ENCODE data around the gene TMED1.

Gene TMED1

DNA sequence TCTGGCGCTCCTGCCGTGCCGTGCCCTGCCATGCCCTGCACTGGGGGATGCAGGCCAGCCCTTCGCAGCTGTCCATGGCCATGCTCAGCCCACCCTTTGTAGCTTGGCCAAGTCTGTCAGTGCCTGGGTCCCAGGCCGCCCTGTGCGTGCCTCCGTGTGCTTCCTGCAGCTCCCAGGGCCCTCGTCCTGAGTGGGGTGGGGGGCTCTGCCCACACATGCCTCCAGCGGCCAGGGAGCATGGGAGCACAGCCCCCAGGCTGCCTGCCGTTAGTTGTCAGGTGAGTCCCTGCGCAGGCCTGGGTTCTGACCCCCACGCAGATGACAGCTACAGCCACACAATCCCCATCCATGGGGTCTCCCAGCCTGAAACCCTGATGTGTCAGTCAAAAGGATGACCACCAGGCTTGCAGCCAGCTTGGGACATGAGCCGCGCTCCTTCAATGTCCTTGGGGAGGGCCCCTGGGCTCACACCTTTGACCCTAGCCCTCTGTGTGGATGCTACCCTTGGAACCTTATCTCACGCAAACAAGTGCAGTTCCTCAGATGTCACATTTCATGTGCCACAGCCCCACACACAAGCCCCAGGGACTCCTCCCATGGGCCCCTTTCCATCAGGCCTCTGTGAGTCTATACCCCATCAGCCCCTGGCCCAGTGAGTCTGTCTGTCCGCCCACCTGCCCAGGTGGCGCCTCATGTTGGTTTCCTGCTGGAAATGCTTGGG is 24.5 kb downstream of the TMED1 start:
- H3K9ac ChIP-seq (ENCODE audit: low read depth in 1 of 2, low read length in 2 of 2) = no peak overlapping the region
- H3K27me3 ChIP-seq (ENCODE audit: control insufficient read depth in 1 of 2, insufficient read depth in 2 of 2, low read length in 2 of 2) = no peaks in the 10 kb centered on the region
- no peak overlapping the region for H3K4me3 ChIP-seq (ENCODE audit: low read depth in 1 of 2, low read length in 2 of 2)
- no peak overlapping the region for H3K27ac ChIP-seq (ENCODE audit: low read depth, low read length)
- H3K4me1 ChIP-seq (ENCODE audit: control insufficient read depth in 1 of 2, insufficient read depth in 2 of 2, low read length in 2 of 2) = peaks cover 7 to 12% of the 10 kb centered on the region in 2 donors
- H3K9me3 ChIP-seq (ENCODE audit: control insufficient read depth in 1 of 2, low read length in 2 of 2) = no peaks in the 10 kb centered on the region
- peaks cover 42 to 77% of the 10 kb centered on the region in 2 donors for H3K36me3 ChIP-seq (ENCODE audit: control insufficient read depth in 1 of 2, insufficient read depth in 2 of 2, low read length in 2 of 2)

DNA sequence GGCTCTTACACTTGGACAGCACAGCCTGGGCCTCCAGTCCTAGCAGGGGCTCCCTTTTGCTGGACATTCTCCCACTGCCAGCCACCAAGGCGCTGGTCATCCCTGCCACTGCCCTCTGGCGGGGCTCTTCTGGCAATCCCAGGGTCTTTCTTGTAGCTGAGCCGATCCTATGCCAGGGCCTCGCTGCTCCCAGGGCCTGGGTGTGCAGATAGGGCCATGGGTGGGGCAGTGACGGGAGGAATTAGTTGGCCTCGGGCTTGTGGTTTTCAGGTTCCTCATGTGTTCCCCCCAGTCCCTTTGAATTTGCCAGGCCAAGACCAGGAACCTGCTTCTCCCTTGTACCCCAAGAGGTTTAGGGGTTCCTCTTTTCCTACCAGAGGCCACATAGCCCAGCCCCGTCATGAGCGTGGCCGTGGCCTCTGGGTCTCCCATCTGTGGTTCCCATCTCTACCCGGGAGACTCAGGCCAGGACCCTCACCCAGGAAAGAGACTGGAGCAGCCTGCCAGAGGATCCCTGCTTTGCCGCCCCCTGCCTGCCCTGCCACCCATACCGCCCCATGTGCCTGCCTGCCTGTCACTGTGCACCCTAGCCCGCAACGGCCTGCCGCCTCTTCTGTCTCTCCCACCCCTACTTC is 26.2 kb downstream of the TMED1 start:
- Histone ChIP-seq H3K27me3 (ENCODE audit: control insufficient read depth in 1 of 2, insufficient read depth in 2 of 2, low read length in 2 of 2) (no peaks in the 10 kb centered on the region), H3K9me3 (ENCODE audit: control insufficient read depth in 1 of 2, low read length in 2 of 2) (no peaks in the 10 kb centered on the region), H3K4me1 (ENCODE audit: control insufficient read depth in 1 of 2, insufficient read depth in 2 of 2, low read length in 2 of 2) (peaks cover 7 to 12% of the 10 kb centered on the region in 2 donors), H3K27ac (ENCODE audit: low read depth, low read length) (no peak overlapping the region), H3K4me3 (ENCODE audit: low read depth in 1 of 2, low read length in 2 of 2) (no peak overlapping the region), H3K36me3 (ENCODE audit: control insufficient read depth in 1 of 2, insufficient read depth in 2 of 2, low read length in 2 of 2) (peaks cover 44 to 75% of the 10 kb centered on the region in 2 donors), H3K9ac (ENCODE audit: low read depth in 1 of 2, low read length in 2 of 2) (no peak overlapping the region)

DNA sequence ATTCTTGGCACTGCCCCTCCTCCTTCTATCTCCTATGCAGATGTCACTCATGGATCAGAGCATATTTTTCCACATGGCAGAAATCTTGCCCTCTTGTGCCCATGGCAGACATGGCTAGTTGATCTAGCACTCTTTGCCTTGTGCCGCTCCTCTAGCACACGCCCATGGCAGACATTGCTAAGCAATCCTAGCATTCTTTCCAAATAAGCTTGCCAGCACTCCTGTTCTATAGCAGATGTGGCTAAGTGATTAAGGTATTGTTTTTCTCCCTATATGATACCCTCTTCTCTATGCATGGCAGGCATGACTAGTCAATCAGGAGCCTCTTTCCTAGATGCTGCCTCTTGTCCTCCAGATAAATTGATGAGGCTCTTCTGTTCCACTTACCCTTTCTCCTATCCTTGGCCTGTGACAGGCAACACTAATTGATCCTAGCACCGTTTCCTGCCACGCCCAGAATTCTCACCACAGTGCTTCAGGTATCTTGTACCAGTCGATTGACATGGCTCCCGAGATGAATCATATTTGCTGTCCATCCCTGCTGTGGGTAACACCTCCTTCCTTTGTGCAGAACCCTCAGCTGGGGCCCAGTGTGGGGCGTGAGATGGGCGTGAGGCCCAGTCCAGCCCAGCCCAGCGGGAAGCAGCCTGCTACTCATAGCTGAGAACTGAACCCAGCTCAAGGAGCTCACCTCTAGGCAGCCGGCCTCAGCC is 26.9 kb downstream of the TMED1 start:
- Histone ChIP-seq H3K36me3 (ENCODE audit: control insufficient read depth in 1 of 2, insufficient read depth in 2 of 2, low read length in 2 of 2) (peaks cover 50 to 76% of the 10 kb centered on the region in 2 donors), H3K9me3 (ENCODE audit: control insufficient read depth in 1 of 2, low read length in 2 of 2) (no peaks in the 10 kb centered on the region), H3K27me3 (ENCODE audit: control insufficient read depth in 1 of 2, insufficient read depth in 2 of 2, low read length in 2 of 2) (no peaks in the 10 kb centered on the region), H3K4me1 (ENCODE audit: control insufficient read depth in 1 of 2, insufficient read depth in 2 of 2, low read length in 2 of 2) (peaks cover 7 to 12% of the 10 kb centered on the region in 2 donors), H3K27ac (ENCODE audit: low read depth, low read length) (no peak overlapping the region), H3K4me3 (ENCODE audit: low read depth in 1 of 2, low read length in 2 of 2) (no peak overlapping the region), H3K9ac (ENCODE audit: low read depth in 1 of 2, low read length in 2 of 2) (no peak overlapping the region)

DNA sequence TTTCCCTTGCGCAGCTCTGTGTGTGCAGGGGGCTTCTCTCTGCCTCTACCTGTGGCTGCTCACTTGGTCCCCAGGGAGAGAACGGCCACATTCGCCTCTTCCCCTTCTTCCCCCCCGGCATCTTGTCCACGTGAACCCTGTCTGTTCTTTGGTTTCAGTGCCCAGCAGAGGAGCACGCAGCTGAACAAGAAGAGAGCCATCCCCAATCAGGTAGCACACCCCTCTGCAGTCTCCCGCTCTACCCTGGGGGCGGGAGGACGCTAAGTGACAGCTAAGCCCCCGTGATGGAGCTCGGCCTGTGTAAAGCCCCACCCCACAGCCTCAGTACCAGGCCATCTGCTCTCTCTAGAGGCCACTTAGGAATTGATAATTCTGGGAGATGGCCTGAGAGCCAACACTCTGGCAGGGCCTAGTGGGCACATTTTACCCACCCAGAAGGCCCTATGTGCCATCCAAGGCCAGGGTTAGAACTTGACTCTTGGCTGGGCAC is 30.2 kb downstream of the TMED1 start:
- H3K9ac ChIP-seq (ENCODE audit: low read depth in 1 of 2, low read length in 2 of 2) = no peak overlapping the region

DNA sequence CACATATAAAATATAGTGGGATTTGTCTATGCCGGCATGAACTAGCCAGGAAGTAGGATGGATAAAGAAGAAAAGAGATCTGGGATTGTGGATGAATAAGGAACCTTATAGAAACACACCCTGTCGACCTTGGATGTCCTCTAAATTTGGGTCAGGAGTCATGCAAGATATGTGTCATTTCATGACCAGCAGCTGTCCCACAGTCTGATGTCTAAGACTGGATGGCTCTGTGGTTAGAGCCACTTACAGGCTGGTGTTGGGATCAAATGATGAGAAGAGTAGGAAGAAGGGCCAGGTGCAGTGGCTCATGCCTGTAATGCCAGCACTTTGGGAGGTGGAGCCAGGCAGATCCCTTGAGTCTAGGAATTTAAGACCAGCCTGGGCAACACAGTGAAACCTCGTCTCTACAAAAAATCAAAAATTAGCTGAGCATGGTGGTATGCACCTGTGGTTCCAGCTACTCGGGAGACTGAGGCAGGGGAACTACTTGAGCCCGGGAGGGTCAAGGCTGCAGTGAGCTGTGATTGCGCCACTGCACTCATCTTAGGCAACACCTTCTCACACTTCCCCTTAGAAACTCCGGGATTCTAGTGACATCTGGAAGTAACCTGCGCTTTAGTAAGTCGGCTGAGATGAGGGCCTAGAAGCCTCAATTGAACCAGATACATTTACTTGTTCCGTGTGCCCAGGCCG is 30.8 kb downstream of the TMED1 start:
- Histone ChIP-seq H3K27ac (ENCODE audit: low read depth, low read length) (no peak overlapping the region), H3K9me3 (ENCODE audit: control insufficient read depth in 1 of 2, low read length in 2 of 2) (no peaks in the 10 kb centered on the region), H3K9ac (ENCODE audit: low read depth in 1 of 2, low read length in 2 of 2) (no peak overlapping the region), H3K27me3 (ENCODE audit: control insufficient read depth in 1 of 2, insufficient read depth in 2 of 2, low read length in 2 of 2) (no peaks in the 10 kb centered on the region), H3K4me3 (ENCODE audit: low read depth in 1 of 2, low read length in 2 of 2) (no peak overlapping the region), H3K4me1 (ENCODE audit: control insufficient read depth in 1 of 2, insufficient read depth in 2 of 2, low read length in 2 of 2) (peaks cover 3 to 8% of the 10 kb centered on the region in 2 donors), H3K36me3 (ENCODE audit: control insufficient read depth in 1 of 2, insufficient read depth in 2 of 2, low read length in 2 of 2) (peaks cover 51 to 77% of the 10 kb centered on the region in 2 donors)

More for the DNA sequence above, 30.2 kb downstream of the TMED1 start:
- H3K27ac ChIP-seq (ENCODE audit: low read depth, low read length) = no peak overlapping the region
- peaks cover 52 to 77% of the 10 kb centered on the region in 2 donors for H3K36me3 ChIP-seq (ENCODE audit: control insufficient read depth in 1 of 2, insufficient read depth in 2 of 2, low read length in 2 of 2)
- peaks cover 3 to 8% of the 10 kb centered on the region in 2 donors for H3K4me1 ChIP-seq (ENCODE audit: control insufficient read depth in 1 of 2, insufficient read depth in 2 of 2, low read length in 2 of 2)
- no peaks in the 10 kb centered on the region for H3K9me3 ChIP-seq (ENCODE audit: control insufficient read depth in 1 of 2, low read length in 2 of 2)
- no peak overlapping the region for H3K4me3 ChIP-seq (ENCODE audit: low read depth in 1 of 2, low read length in 2 of 2)
- H3K27me3 ChIP-seq (ENCODE audit: control insufficient read depth in 1 of 2, insufficient read depth in 2 of 2, low read length in 2 of 2) = no peaks in the 10 kb centered on the region

DNA sequence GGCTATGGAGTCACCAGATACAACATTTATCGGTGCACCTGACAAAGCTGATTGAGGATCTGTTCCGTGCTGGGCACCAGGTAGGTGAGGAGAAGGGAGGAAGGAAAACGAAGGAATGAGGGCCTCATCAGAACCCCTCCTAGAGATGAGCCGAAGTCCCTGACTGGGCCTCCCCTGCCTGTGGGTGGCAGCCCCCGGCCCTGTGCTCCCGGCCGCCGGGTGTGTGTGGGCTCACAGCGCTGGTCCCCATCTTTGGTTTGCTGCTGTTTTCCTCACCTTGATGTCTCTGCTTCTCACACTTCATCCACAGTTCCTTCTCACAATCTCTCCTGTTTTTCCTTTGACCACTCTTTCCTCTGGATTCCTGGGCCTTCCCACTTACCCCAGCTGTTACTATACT is 32.8 kb downstream of the TMED1 start:
- Histone ChIP-seq H3K36me3 (ENCODE audit: control insufficient read depth in 1 of 2, insufficient read depth in 2 of 2, low read length in 2 of 2) (peaks cover 52 to 75% of the 10 kb centered on the region in 2 donors), H3K27me3 (ENCODE audit: control insufficient read depth in 1 of 2, insufficient read depth in 2 of 2, low read length in 2 of 2) (no peaks in the 10 kb centered on the region), H3K9ac (ENCODE audit: low read depth in 1 of 2, low read length in 2 of 2) (no peak overlapping the region), H3K9me3 (ENCODE audit: control insufficient read depth in 1 of 2, low read length in 2 of 2) (no peaks in the 10 kb centered on the region), H3K4me1 (ENCODE audit: control insufficient read depth in 1 of 2, insufficient read depth in 2 of 2, low read length in 2 of 2) (no peaks in the 10 kb centered on the region), H3K27ac (ENCODE audit: low read depth, low read length) (no peak overlapping the region), H3K4me3 (ENCODE audit: low read depth in 1 of 2, low read length in 2 of 2) (no peak overlapping the region)

DNA sequence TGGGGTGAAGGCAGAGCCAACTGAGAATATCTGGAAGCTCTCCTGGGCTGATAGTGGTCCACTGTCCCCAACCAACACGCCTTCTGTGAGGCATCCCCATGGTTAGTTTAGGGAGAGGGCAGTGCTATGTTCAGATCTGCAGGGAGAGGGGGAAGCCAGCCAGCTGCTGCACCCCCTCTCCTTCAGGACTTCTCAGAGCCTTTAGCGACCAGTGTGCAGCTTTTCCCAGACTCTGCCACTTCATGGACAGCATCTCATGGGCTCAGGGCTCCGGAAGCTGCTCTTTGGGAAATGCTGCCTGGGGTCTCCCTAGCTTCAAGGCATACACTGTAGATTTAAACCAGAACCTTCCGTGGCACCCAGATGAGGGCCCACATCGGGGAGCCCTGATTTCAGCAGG is 33.5 kb downstream of the TMED1 start:
- Histone ChIP-seq H3K4me3 (ENCODE audit: low read depth in 1 of 2, low read length in 2 of 2) (no peak overlapping the region), H3K36me3 (ENCODE audit: control insufficient read depth in 1 of 2, insufficient read depth in 2 of 2, low read length in 2 of 2) (peaks cover 59 to 83% of the 10 kb centered on the region in 2 donors), H3K4me1 (ENCODE audit: control insufficient read depth in 1 of 2, insufficient read depth in 2 of 2, low read length in 2 of 2) (no peaks in the 10 kb centered on the region), H3K9me3 (ENCODE audit: control insufficient read depth in 1 of 2, low read length in 2 of 2) (no peaks in the 10 kb centered on the region), H3K27me3 (ENCODE audit: control insufficient read depth in 1 of 2, insufficient read depth in 2 of 2, low read length in 2 of 2) (no peaks in the 10 kb centered on the region), H3K27ac (ENCODE audit: low read depth, low read length) (no peak overlapping the region), H3K9ac (ENCODE audit: low read depth in 1 of 2, low read length in 2 of 2) (no peak overlapping the region)

DNA sequence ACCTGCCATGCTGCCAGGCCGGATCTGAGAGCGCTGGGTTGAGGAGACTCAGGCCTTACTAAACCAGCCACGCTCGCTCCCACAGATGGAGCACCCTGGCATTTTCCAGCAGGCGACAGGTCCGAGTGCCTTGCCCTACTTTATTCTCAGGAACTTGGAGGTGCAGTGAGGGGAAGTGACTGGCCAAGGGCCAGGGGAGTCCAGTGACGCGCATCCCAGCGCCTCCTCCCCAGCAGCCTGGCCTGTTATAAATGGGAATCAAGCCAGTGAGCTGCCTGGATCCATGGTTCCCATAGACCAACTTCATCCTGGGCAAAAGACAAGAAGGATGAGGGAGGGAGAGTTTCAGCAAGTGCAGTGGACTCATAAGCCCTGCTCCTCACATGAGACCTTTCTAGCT is 35.5 kb downstream of the TMED1 start:
- peaks cover 65 to 93% of the 10 kb centered on the region in 2 donors for H3K36me3 ChIP-seq (ENCODE audit: control insufficient read depth in 1 of 2, insufficient read depth in 2 of 2, low read length in 2 of 2)
- H3K27ac ChIP-seq (ENCODE audit: low read depth, low read length) = no peak overlapping the region
- no peak overlapping the region for H3K4me3 ChIP-seq (ENCODE audit: low read depth in 1 of 2, low read length in 2 of 2)
- no peak overlapping the region for H3K9ac ChIP-seq (ENCODE audit: low read depth in 1 of 2, low read length in 2 of 2)
- H3K4me1 ChIP-seq (ENCODE audit: control insufficient read depth in 1 of 2, insufficient read depth in 2 of 2, low read length in 2 of 2) = no peaks in the 10 kb centered on the region
- no peaks in the 10 kb centered on the region for H3K27me3 ChIP-seq (ENCODE audit: control insufficient read depth in 1 of 2, insufficient read depth in 2 of 2, low read length in 2 of 2)
- no peaks in the 10 kb centered on the region for H3K9me3 ChIP-seq (ENCODE audit: control insufficient read depth in 1 of 2, low read length in 2 of 2)

DNA sequence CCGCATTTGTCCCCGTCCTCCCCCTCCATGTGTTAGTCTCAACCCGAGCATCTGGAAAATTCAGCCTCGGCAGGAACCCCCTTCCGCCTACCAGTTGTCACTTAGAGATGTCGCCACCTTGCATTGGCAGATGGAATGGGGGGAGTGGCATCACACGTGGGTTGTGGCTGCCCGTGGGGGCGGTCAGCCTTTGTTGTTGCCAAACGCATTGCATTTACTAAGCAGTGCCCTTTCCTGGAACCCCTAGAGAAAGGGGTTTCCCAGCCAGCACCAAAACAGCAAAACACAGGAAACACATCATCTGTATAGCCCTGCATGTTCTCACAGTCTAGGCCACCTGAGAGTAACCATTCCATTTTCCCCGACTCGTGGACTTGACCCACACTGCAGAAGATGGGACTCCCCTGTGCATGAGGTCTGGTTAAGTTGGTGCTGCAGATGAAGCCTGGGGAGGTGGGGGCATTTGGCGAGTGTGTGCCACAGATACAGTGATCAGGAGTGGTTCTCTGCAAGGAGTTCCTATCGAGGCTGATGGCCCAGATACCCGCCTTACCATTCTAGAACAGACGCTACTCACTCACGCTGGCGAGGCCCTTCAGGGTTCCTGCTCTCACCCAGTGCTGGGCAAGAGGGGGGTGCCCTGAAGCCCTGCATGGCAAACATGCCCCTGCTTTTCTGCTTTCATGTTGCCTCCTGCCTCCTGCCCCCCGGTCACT is 38.3 kb downstream of the TMED1 start:
- peaks cover 63 to 92% of the 10 kb centered on the region in 2 donors for H3K36me3 ChIP-seq (ENCODE audit: control insufficient read depth in 1 of 2, insufficient read depth in 2 of 2, low read length in 2 of 2)
- H3K27ac ChIP-seq (ENCODE audit: low read depth, low read length) = no peak overlapping the region
- H3K9ac ChIP-seq (ENCODE audit: low read depth in 1 of 2, low read length in 2 of 2) = no peak overlapping the region

More for the DNA sequence above, 38.3 kb downstream of the TMED1 start:
- no peaks in the 10 kb centered on the region for H3K27me3 ChIP-seq (ENCODE audit: control insufficient read depth in 1 of 2, insufficient read depth in 2 of 2, low read length in 2 of 2)
- H3K9me3 ChIP-seq (ENCODE audit: control insufficient read depth in 1 of 2, low read length in 2 of 2) = no peaks in the 10 kb centered on the region
- no peaks in the 10 kb centered on the region for H3K4me1 ChIP-seq (ENCODE audit: control insufficient read depth in 1 of 2, insufficient read depth in 2 of 2, low read length in 2 of 2)
- no peak overlapping the region for H3K4me3 ChIP-seq (ENCODE audit: low read depth in 1 of 2, low read length in 2 of 2)
